ENCODE results near the gene ZC3H12C. TPM values are rescaled to one million over a fixed set of nuclear protein-coding genes. Genes with fewer than 3 reads are reported as not detected.

The ZC3H12C gene
- total RNA-seq, 3 donors from 2014 or later: 15.9 to 28.7 (median 21.5) TPM

- no peak for DNase-seq
- no peaks in the 10 kb centered on the region for H3K9me3 ChIP-seq
- H3K4me3 ChIP-seq: no peak overlapping the region
- H3K4me1 ChIP-seq (ENCODE audit: low read depth): peaks cover 9% of the 10 kb centered on the region
- no peak for TF ChIP-seq CTCF (IDR thresholded peaks at IDR 0.05)
- no peak for ATAC-seq
- H3K36me3 ChIP-seq (ENCODE audit: low read depth): no peaks in the 10 kb centered on the region
- intact Hi-C loops (cut with DNase I, micrococcal nuclease): loop anchor here in 1 of 2 donors (10.0 kb wide), 1 partner anchor 152 kb away; no protein-coding TSS in a partner anchor
Measured at GRCh38 chr11:110096496-110096895, 3.3 kb downstream of the ZC3H12C start.

- no peak for TF ChIP-seq CTCF (IDR thresholded peaks at IDR 0.05)
- intact Hi-C loops (cut with DNase I, micrococcal nuclease): loop anchor here in 1 of 2 donors (10.0 kb wide), 1 partner anchor 153 kb away; no protein-coding TSS in a partner anchor
- ATAC-seq: no peak
Measured at GRCh38 chr11:110097459-110098012, 4.3 kb downstream of the ZC3H12C start.

GRCh38 chr11:110098645-110099044 is 5.5 kb downstream of the ZC3H12C start:
- DNase-seq (no peak), ATAC-seq (peak; percentile 76)
- Histone ChIP-seq H3K9me3 (no peaks in the 10 kb centered on the region), H3K4me3 (no peak overlapping the region), H3K36me3 (ENCODE audit: low read depth) (no peaks in the 10 kb centered on the region), H3K4me1 (ENCODE audit: low read depth) (peaks cover 3% of the 10 kb centered on the region)
- no peak for TF ChIP-seq CTCF (IDR thresholded peaks at IDR 0.05)
- intact Hi-C loops (cut with DNase I, micrococcal nuclease): loop anchor here in 1 of 2 donors (10.0 kb wide), 1 partner anchor 154 kb away; no protein-coding TSS in a partner anchor

More at GRCh38 chr11:110097459-110098012, 4.3 kb downstream of the ZC3H12C start:
- no peak overlapping the region for H3K4me3 ChIP-seq
- no peak for DNase-seq
- no peaks in the 10 kb centered on the region for H3K9me3 ChIP-seq
- H3K36me3 ChIP-seq (ENCODE audit: low read depth): no peaks in the 10 kb centered on the region
- peaks cover 3% of the 10 kb centered on the region for H3K4me1 ChIP-seq (ENCODE audit: low read depth)

- Histone ChIP-seq H3K4me1 (ENCODE audit: low read depth) (peaks cover 3% of the 10 kb centered on the region), H3K9me3 (no peaks in the 10 kb centered on the region), H3K36me3 (ENCODE audit: low read depth) (no peaks in the 10 kb centered on the region), H3K4me3 (no peak overlapping the region)
- intact Hi-C loops (cut with DNase I, micrococcal nuclease): no loop called here
- no peak for DNase-seq
- TF ChIP-seq CTCF (IDR thresholded peaks at IDR 0.05): no peak
- no peak for ATAC-seq
Measured at GRCh38 chr11:110100476-110101240, 7.5 kb downstream of the ZC3H12C start.

- ATAC-seq: no peak
- Histone ChIP-seq H3K4me1 (ENCODE audit: low read depth) (no peaks in the 10 kb centered on the region), H3K9me3 (peaks cover 6% of the 10 kb centered on the region), H3K4me3 (no peak overlapping the region), H3K36me3 (ENCODE audit: low read depth) (no peaks in the 10 kb centered on the region)
- intact Hi-C loops (cut with DNase I, micrococcal nuclease): no loop called here
- no peak for TF ChIP-seq CTCF (IDR thresholded peaks at IDR 0.05)
- no peak for DNase-seq
Measured at GRCh38 chr11:110106713-110107274, 13.6 kb downstream of the ZC3H12C start.

Measured in mucosa of descending colon (tissue), 3 donors.